Transverse colon (tissue), 4 donors: Measurements from ENCODE around the gene TMEM129.

Source experiments
- EP300 ChIP-seq: sonication (generic); formaldehyde crosslinking; IDR thresholded peaks from one replicate; pipeline ENCODE4 v1.6.1; 2017; ENCODE audit warnings: antibody characterized with exemption, low read depth
- POLR2A ChIP-seq: fragments of 450-650 bp; IDR thresholded peaks from one replicate; pipeline ENCODE4 v1.6.1; 2016; ENCODE audit warnings: antibody characterized with exemption, mild to moderate bottlenecking, moderate library complexity
- POLR2AphosphoS5 ChIP-seq, 3 donors: sonication (generic); formaldehyde crosslinking; IDR thresholded peaks; one replicate each; pipeline ENCODE4 v1.6.1; 2016; ENCODE audit warnings: antibody characterized with exemption in 3 of 3
- TF ChIP-seq, protein P1 (sequence below), 5 experiments: fragments of 200-600 bp in 3 of 5; fragments of 450-650 bp in 2 of 5; sonication (generic) in 3 of 5; IDR thresholded peaks; 1 replicate in 2 of 5; 2 replicates in 3 of 5; pipeline ENCODE4 v1.5.1; 2016 to 2017; ENCODE audit warnings: antibody characterized with exemption in 5 of 5, inconsistent platforms in 3 of 5, mild to moderate bottlenecking in 2 of 5, moderate library complexity in 1 of 5

DNA sequence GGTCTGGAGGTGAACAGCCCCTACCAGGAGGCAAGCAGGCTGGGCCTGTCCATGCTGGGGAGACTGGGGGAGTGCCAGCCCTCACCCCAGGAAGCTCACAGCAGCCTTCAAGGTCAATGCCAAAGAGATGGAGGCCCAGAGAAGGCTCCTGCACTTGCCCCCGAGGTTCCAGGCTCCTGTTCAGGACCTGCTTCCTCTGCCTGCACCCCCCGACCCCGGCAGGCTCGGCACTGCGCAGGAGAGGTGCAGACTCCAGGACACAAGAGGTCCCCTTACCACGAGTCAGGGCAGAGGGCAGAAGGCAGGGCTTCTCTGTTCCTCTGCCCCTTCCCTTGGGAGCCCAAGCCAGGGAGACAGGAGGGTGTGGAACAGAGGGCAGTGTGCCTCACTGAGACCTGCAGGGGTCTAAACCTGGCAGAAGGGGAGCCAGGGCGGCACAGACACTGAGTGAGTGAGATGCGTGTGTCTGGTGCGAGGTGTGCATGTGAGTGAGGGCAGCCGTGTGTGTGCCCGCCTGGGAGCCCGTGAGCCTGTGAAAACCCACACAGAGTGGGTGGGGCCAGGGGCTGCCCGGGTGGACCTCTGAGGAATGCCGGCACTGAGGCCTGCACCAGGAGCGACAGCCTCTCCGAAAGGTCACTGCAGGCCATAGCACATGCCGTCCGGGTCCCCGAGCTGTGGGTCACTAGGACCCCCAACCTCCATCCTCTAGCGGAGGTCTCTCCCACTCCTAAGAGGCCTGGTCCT lies 41.3 kb upstream of the TMEM129 start:
- TF ChIP-seq POLR2A (no peak), EP300 (no peak), POLR2AphosphoS5 (IDR thresholded peaks at IDR 0.05) (no peak)
- TF ChIP-seq, protein P1, sequence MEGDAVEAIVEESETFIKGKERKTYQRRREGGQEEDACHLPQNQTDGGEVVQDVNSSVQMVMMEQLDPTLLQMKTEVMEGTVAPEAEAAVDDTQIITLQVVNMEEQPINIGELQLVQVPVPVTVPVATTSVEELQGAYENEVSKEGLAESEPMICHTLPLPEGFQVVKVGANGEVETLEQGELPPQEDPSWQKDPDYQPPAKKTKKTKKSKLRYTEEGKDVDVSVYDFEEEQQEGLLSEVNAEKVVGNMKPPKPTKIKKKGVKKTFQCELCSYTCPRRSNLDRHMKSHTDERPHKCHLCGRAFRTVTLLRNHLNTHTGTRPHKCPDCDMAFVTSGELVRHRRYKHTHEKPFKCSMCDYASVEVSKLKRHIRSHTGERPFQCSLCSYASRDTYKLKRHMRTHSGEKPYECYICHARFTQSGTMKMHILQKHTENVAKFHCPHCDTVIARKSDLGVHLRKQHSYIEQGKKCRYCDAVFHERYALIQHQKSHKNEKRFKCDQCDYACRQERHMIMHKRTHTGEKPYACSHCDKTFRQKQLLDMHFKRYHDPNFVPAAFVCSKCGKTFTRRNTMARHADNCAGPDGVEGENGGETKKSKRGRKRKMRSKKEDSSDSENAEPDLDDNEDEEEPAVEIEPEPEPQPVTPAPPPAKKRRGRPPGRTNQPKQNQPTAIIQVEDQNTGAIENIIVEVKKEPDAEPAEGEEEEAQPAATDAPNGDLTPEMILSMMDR (IDR thresholded peaks at IDR 0.05) = no peak
